HG03045 (cell line): ENCODE data around the gene AMER3.
"Not testable (repeated sequence)": the region's sequence is repeated elsewhere in the genome, so short reads cannot be mapped to it uniquely, and the experiment has no call there.

Experiments used
- ATAC-seq: cut with Tn5 transposase; IDR thresholded peaks from one replicate; pipeline ENCODE4 v1.9.1; 2021; ENCODE audit warnings: mild to moderate bottlenecking, moderate library complexity; ENCODE audit not compliant: unreplicated experiment

Gene AMER3

GRCh38 chr2:130755256-130756052 is at the start of gene AMER3:
TSS of gene AMER3 (plus strand) at chr2:130755540. CDS start at chr2:130762073, 6,533 bp downstream.
- no peak for ATAC-seq

- ATAC-seq = not testable (repeated sequence)
Observed at GRCh38 chr2:130714795-130715194, 40.5 kb upstream of the AMER3 start.

- ATAC-seq = no peak
Observed at GRCh38 chr2:130720036-130720435, 35.3 kb upstream of the AMER3 start.

GRCh38 chr2:130720528-130720927 is 34.8 kb upstream of the AMER3 start:
- no peak for ATAC-seq

GRCh38 chr2:130724455-130724854 is 30.9 kb upstream of the AMER3 start:
- no peak for ATAC-seq

GRCh38 chr2:130726614-130727180 is 28.6 kb upstream of the AMER3 start:
- no peak for ATAC-seq

GRCh38 chr2:130727286-130727924 is 27.9 kb upstream of the AMER3 start:
- peak; percentile 92 for ATAC-seq

- ATAC-seq = peak; percentile 29
Observed at GRCh38 chr2:130728007-130728454, 27.3 kb upstream of the AMER3 start.

- ATAC-seq = no peak
Observed at GRCh38 chr2:130728549-130729316, 26.6 kb upstream of the AMER3 start, which contains the start of gene GPR148. TSS of gene GPR148 (plus strand) at chr2:130729070. CDS start at chr2:130729152, 82 bp downstream.

- no peak for ATAC-seq
Observed at GRCh38 chr2:130729322-130730299, 25.7 kb upstream of the AMER3 start.

- ATAC-seq = not testable (repeated sequence)
Observed at GRCh38 chr2:130732257-130732656, 23.1 kb upstream of the AMER3 start.

GRCh38 chr2:130735200-130735599 is 20.1 kb upstream of the AMER3 start:
- no peak for ATAC-seq

GRCh38 chr2:130736487-130736886 is 18.9 kb upstream of the AMER3 start:
- ATAC-seq = no peak

- no peak for ATAC-seq
Observed at GRCh38 chr2:130737592-130737991, 17.7 kb upstream of the AMER3 start.

- no peak for ATAC-seq
Observed at GRCh38 chr2:130740671-130741070, 14.7 kb upstream of the AMER3 start.

GRCh38 chr2:130743278-130743677 is 12.1 kb upstream of the AMER3 start:
- no peak for ATAC-seq

- ATAC-seq = no peak
Observed at GRCh38 chr2:130744287-130745117, 10.8 kb upstream of the AMER3 start.

- no peak for ATAC-seq
Observed at GRCh38 chr2:130749078-130749477, 6.3 kb upstream of the AMER3 start.

- ATAC-seq = no peak
Observed at GRCh38 chr2:130749641-130750040, 5.7 kb upstream of the AMER3 start.
